GM12878 (cell line): ENCODE data around the gene PPIL6. TPM values are rescaled to one million over a fixed set of nuclear protein-coding genes. Genes with fewer than 3 reads are reported as not detected.

Experiments used
- ATAC-seq: fragments of 200-7000 bp; cut with Tn5 transposase; 3 replicates; pipeline ENCODE4 v1.9.1; 2020; ENCODE audit warnings: mild to moderate bottlenecking, moderate library complexity
- BruUV-seq: library from RNA; stranded (reverse); fragments of 400-500 nt; replicated peaks from 2 replicates; lab custom pipeline; 2021; lab: Mats Ljungman, UMichigan
- CTCF ChIA-PET: fragments of 300-600 bp; sonication (Branson Sonifier 250); formaldehyde crosslinking; extraction: SDS; loops from one replicate; lab custom pipeline; 2021; ENCODE audit warnings: inconsistent platforms; lab: Yijun Ruan, JAX
- POLR2A ChIA-PET: fragments of 350-600 bp; formaldehyde crosslinking; extraction: SDS; loops from one replicate; lab custom pipeline; 2021; ENCODE audit warnings: inconsistent platforms; lab: Charles Lee
- RAD21 ChIA-PET: fragments of 300-600 bp; sonication (Branson Sonifier 250); formaldehyde crosslinking; loops from one replicate; lab custom pipeline; 2023; ENCODE audit warnings: antibody characterized with exemption; ENCODE audit not compliant: unreplicated experiment; lab: Charles Lee
- SMC1A ChIA-PET: fragments of 300-600 bp; sonication (Branson Sonifier 250); formaldehyde crosslinking; loops from one replicate; lab custom pipeline; 2023; ENCODE audit not compliant: unreplicated experiment, uncharacterized antibody; lab: Charles Lee
- DNase-seq: peaks from one replicate; pipeline ENCODE4 v3.0.0-alpha.2; 2011; ENCODE audit warnings: low read depth, low spot score
- FAIRE-seq: peaks from 3 replicates; lab custom pipeline; 2011; peaks lifted over from hg19 to GRCh38; lab: Jason Lieb, UNC
- H2AFZ ChIP-seq: 2 replicates; pipeline ENCODE4 v1.6.0; 2011; ENCODE audit warnings: low read depth, low read length, control low read depth; ENCODE audit not compliant: control insufficient read depth
- H3K27ac ChIP-seq: 2 replicates; pipeline ENCODE4 v1.5.1; 2011; ENCODE audit warnings: control low read depth; ENCODE audit not compliant: control insufficient read depth, insufficient read depth
- H3K27me3 ChIP-seq, 2 experiments: replicated peaks in 1 of 2; 2 replicates each; pipeline versions ENCODE4 v1.6.0 to v1.6.1; 2011; ENCODE audit warnings: low read length in 1 of 2; ENCODE audit not compliant: control insufficient read depth in 2 of 2, insufficient read depth in 2 of 2
- H3K36me3 ChIP-seq, 2 experiments: 2 replicates each; pipeline ENCODE4 v1.5.1; 2011; ENCODE audit warnings: low read length in 1 of 2; ENCODE audit not compliant: control insufficient read depth in 2 of 2, insufficient read depth in 2 of 2
- H3K4me1 ChIP-seq: 2 replicates; pipeline ENCODE4 v1.6.1; 2011; ENCODE audit warnings: mild to moderate bottlenecking, low read length, moderate library complexity, mixed read lengths; ENCODE audit not compliant: control insufficient read depth, insufficient read depth
- H3K4me2 ChIP-seq: 2 replicates; pipeline ENCODE4 v1.6.0; 2011; ENCODE audit warnings: control low read depth; ENCODE audit not compliant: control insufficient read depth, insufficient read depth
- H3K4me3 ChIP-seq: fragments of 200-600 bp; sonication (generic); 2 replicates; pipeline ENCODE4 v1.5.1; 2016
- H3K79me2 ChIP-seq: 2 replicates; pipeline ENCODE4 v1.6.0; 2011; ENCODE audit warnings: low read length; ENCODE audit not compliant: control insufficient read depth, insufficient read depth
- H3K9ac ChIP-seq: 2 replicates; pipeline ENCODE4 v1.8.0; 2011; ENCODE audit warnings: low read length, control low read depth, mixed read lengths; ENCODE audit not compliant: control insufficient read depth, insufficient read depth
- H3K9me3 ChIP-seq: replicated peaks from 3 replicates; pipeline ENCODE4 v1.5.1; 2011; ENCODE audit warnings: mild to moderate bottlenecking, low read length; ENCODE audit not compliant: control insufficient read depth, insufficient read depth
- H4K20me1 ChIP-seq: 2 replicates; pipeline ENCODE4 v1.6.0; 2011; ENCODE audit not compliant: control insufficient read depth, insufficient read depth
- ATF7 ChIP-seq: fragments of 450-650 bp; IDR thresholded peaks from 2 replicates; pipeline ENCODE4 v1.6.1; 2016; ENCODE audit warnings: low read depth, mild to moderate bottlenecking
- BCL3 ChIP-seq: IDR thresholded peaks from 2 replicates; pipeline ENCODE4 v1.6.1; 2011; ENCODE audit warnings: borderline replicate concordance, low read depth, mild to moderate bottlenecking, moderate library complexity, low read length; ENCODE audit not compliant: insufficient read depth, poor library complexity, severe bottlenecking
- CBX5 ChIP-seq: sonication (generic); IDR thresholded peaks from 2 replicates; pipeline ENCODE4 v1.6.1; 2016; ENCODE audit warnings: low read depth, moderate library complexity, mild to moderate bottlenecking, inconsistent platforms
- EGR1 ChIP-seq, 2 experiments: IDR thresholded peaks; 1 replicate in 1 of 2; 2 replicates in 1 of 2; pipeline ENCODE4 v1.6.1; 2011 to 2012; ENCODE audit warnings: low read depth in 2 of 2, low read length in 2 of 2, borderline replicate concordance in 1 of 2, mild to moderate bottlenecking in 1 of 2, moderate library complexity in 1 of 2
- ESRRA ChIP-seq: IDR thresholded peaks from 2 replicates; pipeline ENCODE4 v1.6.1; 2012; ENCODE audit warnings: mild to moderate bottlenecking, low read length, improper control_type of control experiment
- GABPA ChIP-seq: IDR thresholded peaks from 2 replicates; pipeline ENCODE4 v1.6.1; 2014; ENCODE audit warnings: antibody characterized with exemption, low read depth, mild to moderate bottlenecking, inconsistent platforms
- HDAC2 ChIP-seq: fragments of 200-600 bp; sonication (generic); IDR thresholded peaks from 2 replicates; pipeline ENCODE4 v1.6.1; 2017
- LARP7 ChIP-seq: fragments of 450-650 bp; IDR thresholded peaks from 2 replicates; pipeline ENCODE4 v1.6.1; 2017; ENCODE audit warnings: mild to moderate bottlenecking
- MAX ChIP-seq: IDR thresholded peaks from 2 replicates; pipeline ENCODE4 v1.6.1; 2012; ENCODE audit warnings: low read depth, low read length, improper control_type of control experiment
- RELA ChIP-seq: fragments of 450-650 bp; IDR thresholded peaks from 2 replicates; pipeline ENCODE4 v1.8.0; 2014; ENCODE audit warnings: borderline replicate concordance; ENCODE audit not compliant: partially characterized antibody
- ZZZ3 ChIP-seq: IDR thresholded peaks from 2 replicates; pipeline ENCODE4 v1.6.1; 2011; ENCODE audit warnings: low read depth; ENCODE audit not compliant: control insufficient read depth, insufficient read length
- WGBS: methylation state at CpG from one replicate; pipeline ENCODE4 v1.1.6; 2016; ENCODE audit warnings: low lambda C conversion rate; ENCODE audit not compliant: insufficient replicate concordance, insufficient coverage; ENCODE audit errors: missing lambda C conversion rate; 5-methylcytosine and 5-hydroxymethylcytosine counted together
- in situ Hi-C: fragments of 300-500 bp; cut with MboI; formaldehyde crosslinking; loops from 9 replicates; pipeline ENCODE4 v1.14.3; 2018; ENCODE audit warnings: mixed read lengths
- intact Hi-C: fragments of 100-400 bp; cut with micrococcal nuclease; formaldehyde crosslinking; loops from one replicate; pipeline ENCODE4 v1.14.2; 2022; ENCODE audit not compliant: unreplicated experiment
- polyA plus RNA-seq, 11 experiments: library from polyadenylated mRNA; depleted of rRNA in 4 of 11; unstranded in 6 of 11; stranded (reverse) in 5 of 11; fragments of >200 nt; fragmentation: Nextera tagmentation in 4 of 11; fragmentation: Illumina TruSeq in 1 of 11; extraction: Ambion mirVana in 4 of 11; extraction: Trizol in 1 of 11; gene quantifications; 1 replicate in 1 of 11; 2 replicates in 10 of 11; pipeline versions ENCODE4 v1.2.1 to v1.2.3, GENCODE V29; 2011 to 2016; ENCODE audit warnings: inconsistent platforms in 2 of 11, missing spikeins in 2 of 11, low read depth in 1 of 11
- total RNA-seq, 4 experiments: library from RNA; depleted of rRNA in 3 of 4; stranded (reverse); fragments of >200 nt in 3 of 4; fragmentation: Illumina TruSeq in 1 of 4; extraction: Trizol in 1 of 4; gene quantifications; 2 replicates each; pipeline versions ENCODE4 v1.2.1 to v1.2.3, GENCODE V29; 2013 to 2021
- TF ChIP-seq, protein P1 (sequence below): fragments of 450-650 bp; IDR thresholded peaks from 2 replicates; pipeline ENCODE4 v1.6.1; 2016; ENCODE audit warnings: mild to moderate bottlenecking
- TF ChIP-seq, protein P2 (sequence below), 3 experiments: IDR thresholded peaks in 2 of 3; conservative IDR thresholded peaks in 1 of 3; 2 replicates each; pipeline ENCODE4 v1.5.1; 2011; ENCODE audit warnings: low read depth in 3 of 3, low read length in 3 of 3, mild to moderate bottlenecking in 3 of 3, control low read depth in 2 of 3, moderate library complexity in 2 of 3, inconsistent platforms in 1 of 3, mixed read lengths in 1 of 3; ENCODE audit not compliant: control insufficient read depth in 2 of 3, insufficient read depth in 1 of 3; ENCODE audit errors: extremely low read depth in 1 of 3

PPIL6 gene
- total and polyA plus RNA-seq, 10 of the 15 experiments (the other 5 are each of a cell fraction or from before 2014, with no cell fraction given), result 0.01 to 0.26 (median 0.12) TPM; not detected in 5

DNA sequence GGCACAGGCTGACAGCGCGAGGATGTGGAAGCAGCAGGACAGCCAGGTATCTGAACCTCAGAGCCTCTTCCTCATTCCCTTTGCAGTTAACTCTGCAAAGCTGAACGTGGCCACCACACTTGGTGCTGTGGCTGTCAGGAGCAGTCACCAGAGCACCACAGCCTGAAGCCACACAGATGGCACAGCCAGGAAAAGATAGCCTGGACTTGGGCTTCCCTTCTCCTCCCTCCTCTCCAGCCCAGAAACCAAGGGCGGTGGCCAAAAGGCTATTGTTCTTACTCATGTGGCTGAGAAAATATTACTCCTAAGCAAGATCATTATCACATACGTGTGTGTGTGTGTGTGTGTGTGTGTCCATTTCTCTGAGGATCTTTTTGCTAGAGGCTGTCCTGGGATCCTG, 97.9 kb downstream of the PPIL6 start:
- Histone ChIP-seq H3K36me3 (no peaks in the 10 kb centered on the region), H2AFZ (no peak overlapping the region), H3K27ac (no peak overlapping the region), H3K4me3 (no peak overlapping the region), H3K4me2 (no peak overlapping the region), H3K79me2 (no peaks in the 10 kb centered on the region), H3K9ac (no peak overlapping the region), H3K27me3 (no peaks in the 10 kb centered on the region), H3K9me3 (no peaks in the 10 kb centered on the region), H3K4me1 (no peaks in the 10 kb centered on the region), H4K20me1 (no peaks in the 10 kb centered on the region)
- intact Hi-C loops, result no loop called here
- ChIA-PET POLR2A (no interaction called here), CTCF (interaction anchor here (0.5 kb wide), 1 partner anchor 28 kb away, joined by 3 read pairs; no protein-coding TSS in a partner anchor), SMC1A (no interaction called here), RAD21 (no interaction called here)
- BruUV-seq, result no TSS peak
- ATAC-seq (no peak), DNase-seq (no peak), FAIRE-seq (no peak)
- WGBS, result 63% methylated on average over 5 of the region's 5 CpGs
- in situ Hi-C loops, result no loop called here
- TF ChIP-seq LARP7, result no peak
- no peak for TF ChIP-seq RELA
- TF ChIP-seq, protein P1, sequence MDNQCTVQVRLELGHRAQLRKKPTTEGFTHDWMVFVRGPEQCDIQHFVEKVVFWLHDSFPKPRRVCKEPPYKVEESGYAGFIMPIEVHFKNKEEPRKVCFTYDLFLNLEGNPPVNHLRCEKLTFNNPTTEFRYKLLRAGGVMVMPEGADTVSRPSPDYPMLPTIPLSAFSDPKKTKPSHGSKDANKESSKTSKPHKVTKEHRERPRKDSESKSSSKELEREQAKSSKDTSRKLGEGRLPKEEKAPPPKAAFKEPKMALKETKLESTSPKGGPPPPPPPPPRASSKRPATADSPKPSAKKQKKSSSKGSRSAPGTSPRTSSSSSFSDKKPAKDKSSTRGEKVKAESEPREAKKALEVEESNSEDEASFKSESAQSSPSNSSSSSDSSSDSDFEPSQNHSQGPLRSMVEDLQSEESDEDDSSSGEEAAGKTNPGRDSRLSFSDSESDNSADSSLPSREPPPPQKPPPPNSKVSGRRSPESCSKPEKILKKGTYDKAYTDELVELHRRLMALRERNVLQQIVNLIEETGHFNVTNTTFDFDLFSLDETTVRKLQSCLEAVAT, result no peak
- TF ChIP-seq EGR1 (IDR thresholded peaks at IDR 0.05; ENCODE audit: borderline replicate concordance in 1 of 2, low read depth in 2 of 2, low read length in 2 of 2), result no peak
- no peak for TF ChIP-seq ATF7
- no peak for TF ChIP-seq CBX5
- no peak for TF ChIP-seq HDAC2
- TF ChIP-seq, protein P2, sequence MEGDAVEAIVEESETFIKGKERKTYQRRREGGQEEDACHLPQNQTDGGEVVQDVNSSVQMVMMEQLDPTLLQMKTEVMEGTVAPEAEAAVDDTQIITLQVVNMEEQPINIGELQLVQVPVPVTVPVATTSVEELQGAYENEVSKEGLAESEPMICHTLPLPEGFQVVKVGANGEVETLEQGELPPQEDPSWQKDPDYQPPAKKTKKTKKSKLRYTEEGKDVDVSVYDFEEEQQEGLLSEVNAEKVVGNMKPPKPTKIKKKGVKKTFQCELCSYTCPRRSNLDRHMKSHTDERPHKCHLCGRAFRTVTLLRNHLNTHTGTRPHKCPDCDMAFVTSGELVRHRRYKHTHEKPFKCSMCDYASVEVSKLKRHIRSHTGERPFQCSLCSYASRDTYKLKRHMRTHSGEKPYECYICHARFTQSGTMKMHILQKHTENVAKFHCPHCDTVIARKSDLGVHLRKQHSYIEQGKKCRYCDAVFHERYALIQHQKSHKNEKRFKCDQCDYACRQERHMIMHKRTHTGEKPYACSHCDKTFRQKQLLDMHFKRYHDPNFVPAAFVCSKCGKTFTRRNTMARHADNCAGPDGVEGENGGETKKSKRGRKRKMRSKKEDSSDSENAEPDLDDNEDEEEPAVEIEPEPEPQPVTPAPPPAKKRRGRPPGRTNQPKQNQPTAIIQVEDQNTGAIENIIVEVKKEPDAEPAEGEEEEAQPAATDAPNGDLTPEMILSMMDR (IDR thresholded peaks at IDR 0.05 in 2 of 3, conservative IDR thresholded peaks at IDR 0.05 in 1 of 3; ENCODE audit: control insufficient read depth in 2 of 3, extremely low read depth in 1 of 3, insufficient read depth in 1 of 3, low read depth in 3 of 3, low read length in 3 of 3), result no peak
- TF ChIP-seq ZZZ3, result no peak
- TF ChIP-seq ESRRA, result no peak
- no peak for TF ChIP-seq GABPA
- no peak for TF ChIP-seq MAX
- TF ChIP-seq BCL3, result no peak
